Panc1 (cell line): ENCODE data around the gene TTLL12. TPM values are rescaled to one million over a fixed set of nuclear protein-coding genes. Genes with fewer than 3 reads are reported as not detected.

Source experiments
- ATAC-seq: fragments of 200-7000 bp; cut with Tn5 transposase; 2 replicates; pipeline ENCODE4 v1.9.1; 2020; ENCODE audit warnings: mild to moderate bottlenecking, moderate library complexity
- BruUV-seq: library from RNA; stranded (reverse); fragments of 400-500 nt; replicated peaks from 2 replicates; lab custom pipeline; 2021; lab: Mats Ljungman, UMichigan
- CTCF ChIA-PET: fragments of 300-600 bp; sonication (Branson Sonifier 250); formaldehyde crosslinking; loops from one replicate; lab custom pipeline; 2022; ENCODE audit warnings: antibody characterized with exemption; lab: Charles Lee
- POLR2A ChIA-PET: fragments of 300-600 bp; sonication (Branson Sonifier 250); formaldehyde crosslinking; loops from one replicate; lab custom pipeline; 2022; ENCODE audit warnings: antibody characterized with exemption; lab: Charles Lee
- DNase-seq: peaks from one replicate; pipeline ENCODE4 v3.0.0-alpha.2; 2010; ENCODE audit warnings: low read depth, low spot score
- H3K27ac ChIP-seq: 2 replicates; pipeline ENCODE4 v1.5.1; 2011; ENCODE audit warnings: mild to moderate bottlenecking, low read length, inconsistent platforms
- H3K27me3 ChIP-seq: fragments of 200-500 bp; sonication (Bioruptor generic); 2 replicates; pipeline ENCODE4 v1.6.0; 2014; ENCODE audit warnings: low read length, inconsistent platforms; ENCODE audit not compliant: control insufficient read depth, insufficient read depth
- H3K36me3 ChIP-seq: fragments of 200-500 bp; sonication (Bioruptor generic); 2 replicates; pipeline ENCODE4 v1.5.1; 2014; ENCODE audit warnings: inconsistent platforms, mild to moderate bottlenecking, low read length, moderate library complexity; ENCODE audit not compliant: control insufficient read depth, insufficient read depth
- H3K4me1 ChIP-seq: 2 replicates; pipeline ENCODE4 v1.5.1; 2011; ENCODE audit warnings: inconsistent platforms, mild to moderate bottlenecking, low read length, moderate library complexity; ENCODE audit not compliant: control insufficient read depth, insufficient read depth
- H3K4me3 ChIP-seq, 2 experiments: 2 replicates each; pipeline ENCODE4 v1.5.1; 2011 to 2012; ENCODE audit warnings: low read depth in 2 of 2, low read length in 2 of 2, mild to moderate bottlenecking in 2 of 2, inconsistent platforms in 1 of 2, moderate library complexity in 1 of 2
- H3K9me3 ChIP-seq: fragments of 200-500 bp; sonication (Bioruptor generic); 2 replicates; pipeline ENCODE4 v1.5.1; 2014; ENCODE audit warnings: low read depth, mild to moderate bottlenecking, inconsistent platforms, low read length, moderate library complexity; ENCODE audit not compliant: control insufficient read depth, insufficient read depth
- POLR2AphosphoS5 ChIP-seq: IDR thresholded peaks from 2 replicates; pipeline ENCODE4 v1.6.1; 2012; ENCODE audit warnings: mild to moderate bottlenecking, low read depth, low read length, moderate library complexity
- SIN3A ChIP-seq: IDR thresholded peaks from 2 replicates; pipeline ENCODE4 v1.6.1; 2012; ENCODE audit warnings: low read depth, mild to moderate bottlenecking, low read length, moderate library complexity, borderline replicate concordance; ENCODE audit not compliant: insufficient read depth
- TCF7L2 ChIP-seq: IDR thresholded peaks from 2 replicates; pipeline ENCODE4 v1.6.1; 2011; ENCODE audit warnings: mild to moderate bottlenecking, low read depth, low read length, inconsistent platforms
- in situ Hi-C: cut with HindIII; loops from 2 replicates; pipeline ENCODE4 v1.10.0; 2016; ENCODE audit warnings: low sequenced_read_pairs, low pct_unique_long_range_greater_than_20kb
- intact Hi-C: fragments of 100-400 bp; cut with micrococcal nuclease; formaldehyde crosslinking; loops from one replicate; pipeline ENCODE4 v1.10.0; 2022; ENCODE audit not compliant: unreplicated experiment
- total RNA-seq: library from RNA; stranded (reverse); gene quantifications from one replicate; pipeline ENCODE4 v1.2.1, GENCODE V29; 2021; ENCODE audit not compliant: unreplicated experiment
- TF ChIP-seq, protein P1 (sequence below): fragments of 450-650 bp; IDR thresholded peaks from 2 replicates; pipeline ENCODE4 v1.5.1; 2017; ENCODE audit warnings: mild to moderate bottlenecking
- TF ChIP-seq, protein P2 (sequence below), 2 experiments: IDR thresholded peaks; 2 replicates each; pipeline ENCODE4 v1.6.1; 2011 to 2012; ENCODE audit warnings: low read depth in 2 of 2, control low read depth in 1 of 2, low read length in 1 of 2, mild to moderate bottlenecking in 1 of 2, moderate library complexity in 1 of 2; ENCODE audit not compliant: insufficient read depth in 1 of 2

The TTLL12 gene
- total RNA-seq, 1 experiment from 2014 or later, result 26.3 TPM

DNA sequence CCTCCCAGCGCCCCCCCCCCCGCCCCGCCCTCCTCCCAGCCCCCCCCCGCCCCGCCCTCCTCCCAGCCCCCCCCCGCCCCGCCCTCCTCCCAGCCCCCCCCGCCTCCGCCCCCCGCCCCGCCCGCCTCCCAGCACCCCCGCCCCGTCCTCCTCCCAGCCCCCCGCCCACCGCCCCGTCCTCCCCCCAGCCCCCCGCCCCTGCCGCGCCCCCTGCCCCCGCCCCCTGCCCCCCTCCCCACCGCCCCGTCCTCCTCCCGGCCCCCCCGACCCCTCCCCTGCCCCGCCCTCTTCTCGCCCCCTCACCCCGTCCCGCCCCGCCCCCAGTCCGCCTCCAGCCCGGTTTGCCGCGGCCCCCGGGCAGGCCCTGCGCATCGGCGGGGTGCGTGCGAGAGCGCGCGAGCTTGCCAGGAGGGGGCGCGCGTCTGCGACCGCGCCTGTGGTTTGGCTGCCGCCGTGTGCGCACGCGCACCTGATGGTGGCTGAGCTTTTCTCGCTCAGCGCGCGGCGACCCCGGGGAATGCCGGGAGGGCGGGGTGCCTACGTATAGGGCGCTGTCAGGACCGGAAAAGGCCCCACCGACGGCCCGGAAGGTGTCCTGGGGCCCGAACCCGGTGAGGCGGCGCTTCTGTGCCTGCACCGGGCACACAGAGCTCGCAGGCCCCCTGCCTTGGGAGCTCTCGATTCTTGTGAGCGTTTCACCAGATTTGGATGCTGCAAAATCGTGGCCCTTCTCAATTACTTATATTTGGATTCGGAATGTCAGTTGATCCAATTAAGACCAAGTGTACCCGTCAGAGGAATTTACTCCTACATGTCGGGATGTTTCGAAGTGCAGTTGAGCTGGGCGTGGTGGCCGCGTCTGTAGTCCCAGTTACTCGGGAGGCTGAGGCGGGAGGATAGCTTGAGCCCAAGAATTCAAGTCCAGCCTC lies 501 bp upstream of the TTLL12 start:
- H3K27ac ChIP-seq, result peak overlapping the region; percentile 93
- in situ Hi-C loops (no loop called here), intact Hi-C loops (no loop called here)
- ChIA-PET CTCF (interaction anchor here (0.6 to 1.0 kb wide), 4 partner anchors 29 to 377 kb away, joined by 3 read pairs; no protein-coding TSS in a partner anchor), POLR2A (no interaction called here)
- H3K4me1 ChIP-seq, result peaks cover 4% of the 10 kb centered on the region
- H3K9me3 ChIP-seq, result no peaks in the 10 kb centered on the region
- ATAC-seq (peak; percentile 96), DNase-seq (peak; percentile 77)
- TF ChIP-seq, protein P1, sequence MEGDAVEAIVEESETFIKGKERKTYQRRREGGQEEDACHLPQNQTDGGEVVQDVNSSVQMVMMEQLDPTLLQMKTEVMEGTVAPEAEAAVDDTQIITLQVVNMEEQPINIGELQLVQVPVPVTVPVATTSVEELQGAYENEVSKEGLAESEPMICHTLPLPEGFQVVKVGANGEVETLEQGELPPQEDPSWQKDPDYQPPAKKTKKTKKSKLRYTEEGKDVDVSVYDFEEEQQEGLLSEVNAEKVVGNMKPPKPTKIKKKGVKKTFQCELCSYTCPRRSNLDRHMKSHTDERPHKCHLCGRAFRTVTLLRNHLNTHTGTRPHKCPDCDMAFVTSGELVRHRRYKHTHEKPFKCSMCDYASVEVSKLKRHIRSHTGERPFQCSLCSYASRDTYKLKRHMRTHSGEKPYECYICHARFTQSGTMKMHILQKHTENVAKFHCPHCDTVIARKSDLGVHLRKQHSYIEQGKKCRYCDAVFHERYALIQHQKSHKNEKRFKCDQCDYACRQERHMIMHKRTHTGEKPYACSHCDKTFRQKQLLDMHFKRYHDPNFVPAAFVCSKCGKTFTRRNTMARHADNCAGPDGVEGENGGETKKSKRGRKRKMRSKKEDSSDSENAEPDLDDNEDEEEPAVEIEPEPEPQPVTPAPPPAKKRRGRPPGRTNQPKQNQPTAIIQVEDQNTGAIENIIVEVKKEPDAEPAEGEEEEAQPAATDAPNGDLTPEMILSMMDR, result peak; percentile 81
- TF ChIP-seq SIN3A, result no peak
- peak; percentile 83 for TF ChIP-seq POLR2AphosphoS5
- TF ChIP-seq, protein P2, sequence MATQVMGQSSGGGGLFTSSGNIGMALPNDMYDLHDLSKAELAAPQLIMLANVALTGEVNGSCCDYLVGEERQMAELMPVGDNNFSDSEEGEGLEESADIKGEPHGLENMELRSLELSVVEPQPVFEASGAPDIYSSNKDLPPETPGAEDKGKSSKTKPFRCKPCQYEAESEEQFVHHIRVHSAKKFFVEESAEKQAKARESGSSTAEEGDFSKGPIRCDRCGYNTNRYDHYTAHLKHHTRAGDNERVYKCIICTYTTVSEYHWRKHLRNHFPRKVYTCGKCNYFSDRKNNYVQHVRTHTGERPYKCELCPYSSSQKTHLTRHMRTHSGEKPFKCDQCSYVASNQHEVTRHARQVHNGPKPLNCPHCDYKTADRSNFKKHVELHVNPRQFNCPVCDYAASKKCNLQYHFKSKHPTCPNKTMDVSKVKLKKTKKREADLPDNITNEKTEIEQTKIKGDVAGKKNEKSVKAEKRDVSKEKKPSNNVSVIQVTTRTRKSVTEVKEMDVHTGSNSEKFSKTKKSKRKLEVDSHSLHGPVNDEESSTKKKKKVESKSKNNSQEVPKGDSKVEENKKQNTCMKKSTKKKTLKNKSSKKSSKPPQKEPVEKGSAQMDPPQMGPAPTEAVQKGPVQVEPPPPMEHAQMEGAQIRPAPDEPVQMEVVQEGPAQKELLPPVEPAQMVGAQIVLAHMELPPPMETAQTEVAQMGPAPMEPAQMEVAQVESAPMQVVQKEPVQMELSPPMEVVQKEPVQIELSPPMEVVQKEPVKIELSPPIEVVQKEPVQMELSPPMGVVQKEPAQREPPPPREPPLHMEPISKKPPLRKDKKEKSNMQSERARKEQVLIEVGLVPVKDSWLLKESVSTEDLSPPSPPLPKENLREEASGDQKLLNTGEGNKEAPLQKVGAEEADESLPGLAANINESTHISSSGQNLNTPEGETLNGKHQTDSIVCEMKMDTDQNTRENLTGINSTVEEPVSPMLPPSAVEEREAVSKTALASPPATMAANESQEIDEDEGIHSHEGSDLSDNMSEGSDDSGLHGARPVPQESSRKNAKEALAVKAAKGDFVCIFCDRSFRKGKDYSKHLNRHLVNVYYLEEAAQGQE (IDR thresholded peaks at IDR 0.05; ENCODE audit: insufficient read depth in 1 of 2, low read depth in 2 of 2, low read length in 1 of 2), result no peak
- no peak for TF ChIP-seq TCF7L2
- H3K36me3 ChIP-seq, result peaks cover 3% of the 10 kb centered on the region; the same call in 1 of the 2 replicates
- H3K4me3 ChIP-seq, result peak overlapping the region; percentile 49 to 68
- H3K27me3 ChIP-seq, result no peaks in the 10 kb centered on the region
- BruUV-seq, result no TSS peak

DNA sequence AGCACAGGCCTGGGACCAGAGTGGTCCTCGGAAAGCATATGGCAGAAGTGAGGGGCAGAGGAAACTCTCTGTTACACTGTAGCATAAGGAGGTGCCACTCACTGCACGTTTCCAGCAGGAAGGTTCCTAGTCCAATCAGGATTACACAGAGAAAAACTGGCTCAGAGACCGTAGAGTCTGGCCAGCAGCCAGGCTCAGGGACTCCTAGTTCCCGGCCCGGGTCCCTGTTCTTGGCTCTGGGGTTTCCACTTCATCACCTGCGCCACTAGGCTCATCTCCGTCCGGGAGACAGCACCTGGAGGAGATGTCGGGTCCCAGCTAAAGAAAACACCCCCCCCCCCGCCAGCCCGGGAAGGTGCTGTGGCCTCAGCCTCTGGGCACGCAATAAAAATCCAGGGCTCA lies 1.1 kb downstream of the TTLL12 start:
- H3K36me3 ChIP-seq, result peaks cover 3% of the 10 kb centered on the region; the same call in 1 of the 2 replicates
- ChIA-PET CTCF (no interaction called here), POLR2A (no interaction called here)
- ATAC-seq, result 0 out of 2 replicates have a peak, but pooled peaks have one; percentile 13
- DNase-seq, result no peak
- H3K27ac ChIP-seq, result peak overlapping the region; percentile 79
- H3K27me3 ChIP-seq, result no peaks in the 10 kb centered on the region
- TF ChIP-seq, protein P2 (IDR thresholded peaks at IDR 0.05; ENCODE audit: insufficient read depth in 1 of 2, low read depth in 2 of 2, low read length in 1 of 2), result no peak
- BruUV-seq, result no TSS peak
- no peaks in the 10 kb centered on the region for H3K9me3 ChIP-seq
- in situ Hi-C loops, result no loop called here
- peak overlapping the region; percentile 59 to 75 for H3K4me3 ChIP-seq
- intact Hi-C loops, result no loop called here
- H3K4me1 ChIP-seq, result peaks cover 4% of the 10 kb centered on the region
